NT2/D1 (cell line): ENCODE results near the gene ABCA7.
A peak's percentile ranks its signal among the peaks of the same experiment; 100 is the strongest.

Experiments
- DNase-seq: peaks from one replicate; pipeline ENCODE4 v3.0.0-alpha.2; 2011; ENCODE audit warnings: low read depth, low spot score
- H3K27me3 ChIP-seq: 2 replicates; pipeline ENCODE4 v1.6.0; 2011; ENCODE audit warnings: mild to moderate bottlenecking; ENCODE audit not compliant: insufficient read length, insufficient read depth
- H3K36me3 ChIP-seq: 2 replicates; pipeline ENCODE4 v1.6.1; 2011; ENCODE audit warnings: mild to moderate bottlenecking, low read length, mixed read lengths; ENCODE audit not compliant: insufficient read depth, insufficient read length
- H3K4me1 ChIP-seq: 2 replicates; pipeline ENCODE4 v1.5.1; 2011; ENCODE audit not compliant: insufficient read depth, insufficient read length
- H3K4me3 ChIP-seq: 2 replicates; pipeline ENCODE4 v1.5.1; 2011; ENCODE audit warnings: low read depth; ENCODE audit not compliant: insufficient read length
- H3K9ac ChIP-seq: 2 replicates; pipeline ENCODE4 v1.6.0; 2011; ENCODE audit warnings: low read depth; ENCODE audit not compliant: insufficient read length
- H3K9me3 ChIP-seq: 2 replicates; pipeline ENCODE4 v1.5.1; 2011; ENCODE audit warnings: mild to moderate bottlenecking, low read length; ENCODE audit not compliant: insufficient read depth
- SUZ12 ChIP-seq: IDR thresholded peaks from 2 replicates; pipeline ENCODE4 v1.6.1; 2011; ENCODE audit not compliant: insufficient read length, insufficient read depth; ENCODE audit errors: extremely low read depth
- YY1 ChIP-seq: IDR thresholded peaks from 2 replicates; pipeline ENCODE4 v1.6.1; 2011; ENCODE audit not compliant: insufficient read length, insufficient read depth
- ZNF274 ChIP-seq: IDR thresholded peaks from 2 replicates; pipeline ENCODE4 v1.6.1; 2011; ENCODE audit warnings: mild to moderate bottlenecking, low read depth, low read length

ABCA7 gene

GRCh38 chr19:1070576-1070930 is 30.6 kb downstream of the ABCA7 start:
- H3K27me3 ChIP-seq, result peaks cover 26% of the 10 kb centered on the region
- DNase-seq, result peak; percentile 47
- TF ChIP-seq ZNF274, result no peak
- TF ChIP-seq SUZ12, result no peak
- H3K9me3 ChIP-seq, result no peaks in the 10 kb centered on the region
- H3K36me3 ChIP-seq, result peaks cover 18% of the 10 kb centered on the region
- H3K4me1 ChIP-seq, result peaks cover 18% of the 10 kb centered on the region
- H3K4me3 ChIP-seq, result peak overlapping the region; percentile 68
- H3K9ac ChIP-seq, result peak overlapping the region; percentile 73

DNA sequence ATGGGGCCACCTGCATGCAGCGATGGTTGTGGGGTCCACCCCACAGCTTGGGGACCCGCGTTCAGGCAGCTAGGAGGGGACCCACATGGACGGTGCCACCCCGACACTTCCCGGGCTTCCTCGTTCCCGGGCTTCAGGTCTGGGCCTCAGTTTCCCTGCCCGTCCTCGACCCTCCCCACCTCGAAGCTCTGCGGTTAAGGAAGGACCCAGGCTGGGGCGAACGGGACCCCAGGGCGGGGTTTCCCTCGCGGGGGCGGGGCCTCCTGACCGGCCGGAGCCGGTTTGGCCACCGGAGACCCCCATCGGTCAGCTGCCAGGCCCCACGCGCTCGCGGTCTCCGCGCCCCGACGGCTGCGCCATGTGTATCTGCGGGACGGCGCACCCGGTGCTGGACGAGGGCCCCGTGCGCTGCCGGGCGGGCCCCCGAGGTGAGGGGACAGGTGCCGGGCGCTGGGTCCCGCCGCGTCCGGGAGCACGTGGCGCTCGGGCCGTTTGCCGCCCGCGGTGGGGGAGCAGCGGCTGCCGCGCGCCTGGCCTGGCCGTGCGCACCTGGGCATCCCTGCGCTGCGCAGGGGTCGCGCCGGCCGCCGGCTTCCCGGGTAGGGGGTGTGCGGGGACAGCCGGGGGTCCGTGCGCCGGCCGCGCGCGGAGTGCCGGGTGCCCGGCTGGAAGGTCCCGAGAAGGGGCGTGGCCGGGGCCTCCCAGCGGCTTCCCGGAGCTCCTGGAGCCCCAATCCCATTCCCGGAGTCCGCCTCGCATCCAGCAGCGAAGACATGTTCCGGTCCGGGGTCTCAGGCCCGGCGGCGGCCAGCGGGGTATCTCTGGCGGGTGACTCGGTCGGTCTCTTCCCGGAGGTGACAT is 31.3 kb downstream of the ABCA7 start:
- peaks cover 23% of the 10 kb centered on the region for H3K36me3 ChIP-seq
- peaks cover 15% of the 10 kb centered on the region for H3K4me1 ChIP-seq
- DNase-seq, result no peak
- TF ChIP-seq SUZ12 (no peak), YY1 (no peak), ZNF274 (no peak)
- H3K9me3 ChIP-seq, result no peaks in the 10 kb centered on the region
- H3K4me3 ChIP-seq, result peak overlapping the region; percentile 68
- H3K9ac ChIP-seq, result peak overlapping the region; percentile 73
- peaks cover 26% of the 10 kb centered on the region for H3K27me3 ChIP-seq

DNA sequence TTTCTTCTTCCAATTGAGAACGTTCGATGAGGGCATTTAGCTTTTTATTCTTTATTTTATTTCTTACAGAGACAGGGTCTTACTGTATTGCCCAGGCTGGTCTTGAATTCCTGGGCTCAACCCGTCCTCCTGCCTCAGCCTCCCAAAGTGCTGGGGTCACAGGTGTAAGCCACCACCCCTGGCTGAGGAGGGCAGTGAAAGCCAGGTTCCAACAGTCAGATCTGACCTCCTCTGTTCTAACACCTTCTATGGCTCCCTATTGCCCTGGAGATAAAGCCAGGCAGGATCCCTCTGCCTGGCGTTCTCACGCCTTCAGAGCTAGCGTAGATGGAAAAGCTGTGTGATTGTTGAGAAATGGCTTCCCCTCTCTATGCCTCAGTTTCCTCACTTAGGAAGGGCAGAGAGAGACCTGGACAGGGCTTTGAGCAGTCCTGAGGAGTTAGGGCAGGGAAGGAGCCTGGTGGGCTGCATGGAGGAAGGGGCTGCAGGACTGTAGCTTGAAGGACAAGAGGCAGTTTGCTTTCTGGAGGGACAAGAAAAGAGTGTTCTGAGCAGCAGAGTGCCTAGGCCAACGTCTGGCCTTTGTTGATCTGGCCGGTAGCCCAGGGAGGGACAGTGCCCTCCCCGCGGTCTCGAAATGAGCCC is 32.6 kb downstream of the ABCA7 start:
- Histone ChIP-seq H3K9me3 (no peaks in the 10 kb centered on the region), H3K27me3 (peaks cover 17% of the 10 kb centered on the region), H3K9ac (no peak overlapping the region), H3K4me3 (no peak overlapping the region), H3K4me1 (peaks cover 8% of the 10 kb centered on the region), H3K36me3 (peaks cover 23% of the 10 kb centered on the region)
- TF ChIP-seq YY1, result no peak
- no peak for TF ChIP-seq ZNF274
- TF ChIP-seq SUZ12, result no peak
- DNase-seq, result no peak

DNA sequence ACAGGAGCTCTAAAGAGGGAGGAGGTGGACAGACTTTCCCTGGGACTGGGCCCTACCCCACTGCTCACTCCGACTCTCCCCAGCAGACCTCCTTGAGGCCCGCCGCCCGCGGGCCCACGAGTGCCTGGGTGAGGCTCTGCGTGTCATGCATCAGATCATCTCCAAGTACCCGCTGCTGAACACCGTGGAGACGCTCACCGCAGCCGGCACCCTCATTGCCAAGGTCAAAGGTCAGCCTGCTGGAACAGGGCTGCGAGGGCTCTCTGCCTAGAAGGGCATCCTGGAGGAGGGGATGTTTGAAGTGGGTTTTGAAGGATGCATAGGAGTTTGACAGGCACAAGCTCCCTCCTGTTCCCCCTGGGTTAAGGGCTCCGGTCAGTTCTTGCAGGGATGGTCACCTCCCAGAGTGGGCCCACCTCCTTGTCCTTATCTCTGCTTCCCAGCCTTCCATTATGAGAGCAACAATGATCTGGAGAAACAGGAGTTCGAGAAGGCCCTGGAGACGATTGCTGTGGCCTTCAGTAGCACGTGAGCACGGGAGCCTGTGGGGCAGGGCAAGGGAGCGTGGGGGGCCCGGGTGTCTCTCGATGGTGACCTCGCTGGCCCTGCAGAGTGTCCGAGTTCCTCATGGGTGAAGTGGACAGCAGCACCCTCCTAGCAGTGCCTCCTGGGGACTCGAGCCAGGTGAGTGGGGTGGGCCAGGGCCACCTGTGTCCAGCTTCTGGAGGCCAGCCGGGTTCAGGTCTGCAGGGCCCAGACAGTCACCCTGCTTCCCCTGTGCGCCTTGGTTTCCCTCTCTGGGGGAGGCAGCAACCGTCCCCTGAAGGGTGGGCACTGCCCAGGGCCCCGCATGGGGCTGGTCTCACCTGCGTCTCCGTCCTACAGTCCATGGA is 33.4 kb downstream of the ABCA7 start:
- no peak for DNase-seq
- Histone ChIP-seq H3K4me3 (no peak overlapping the region), H3K9ac (no peak overlapping the region), H3K36me3 (peaks cover 27% of the 10 kb centered on the region), H3K9me3 (no peaks in the 10 kb centered on the region), H3K4me1 (peaks cover 10% of the 10 kb centered on the region), H3K27me3 (peaks cover 10% of the 10 kb centered on the region)
- TF ChIP-seq YY1, result no peak
- TF ChIP-seq ZNF274, result no peak
- no peak for TF ChIP-seq SUZ12

DNA sequence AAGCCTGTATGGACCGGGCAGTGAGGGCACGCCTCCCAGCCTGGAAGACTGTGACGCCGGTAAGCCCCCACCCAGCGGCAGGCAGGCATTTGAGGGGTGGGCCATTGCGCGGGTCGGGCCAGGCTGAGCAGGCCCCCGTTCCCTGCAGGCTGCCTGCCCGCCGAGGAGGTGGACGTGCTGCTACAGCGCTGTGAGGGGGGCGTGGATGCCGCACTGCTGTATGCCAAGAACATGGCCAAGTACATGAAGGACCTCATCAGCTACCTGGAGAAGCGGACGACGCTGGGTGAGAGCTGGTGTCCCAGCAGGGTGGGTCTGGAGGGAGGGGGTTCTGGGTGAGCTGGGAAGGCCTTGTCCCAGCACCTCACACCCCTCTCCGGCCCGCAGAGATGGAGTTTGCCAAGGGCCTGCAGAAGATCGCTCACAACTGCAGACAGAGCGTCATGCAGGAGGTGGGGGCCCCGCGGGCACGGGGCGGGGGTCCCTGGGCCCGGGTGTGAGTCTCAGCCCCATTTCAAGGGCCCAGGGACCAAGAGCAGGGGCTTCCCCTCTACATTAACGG is 34.1 kb downstream of the ABCA7 start:
- peaks cover 3% of the 10 kb centered on the region for H3K27me3 ChIP-seq
- no peaks in the 10 kb centered on the region for H3K9me3 ChIP-seq
- H3K36me3 ChIP-seq, result peaks cover 27% of the 10 kb centered on the region
- H3K4me1 ChIP-seq, result peaks cover 10% of the 10 kb centered on the region
- no peak for DNase-seq
- H3K4me3 ChIP-seq, result no peak overlapping the region
- H3K9ac ChIP-seq, result no peak overlapping the region
- no peak for TF ChIP-seq ZNF274

DNA sequence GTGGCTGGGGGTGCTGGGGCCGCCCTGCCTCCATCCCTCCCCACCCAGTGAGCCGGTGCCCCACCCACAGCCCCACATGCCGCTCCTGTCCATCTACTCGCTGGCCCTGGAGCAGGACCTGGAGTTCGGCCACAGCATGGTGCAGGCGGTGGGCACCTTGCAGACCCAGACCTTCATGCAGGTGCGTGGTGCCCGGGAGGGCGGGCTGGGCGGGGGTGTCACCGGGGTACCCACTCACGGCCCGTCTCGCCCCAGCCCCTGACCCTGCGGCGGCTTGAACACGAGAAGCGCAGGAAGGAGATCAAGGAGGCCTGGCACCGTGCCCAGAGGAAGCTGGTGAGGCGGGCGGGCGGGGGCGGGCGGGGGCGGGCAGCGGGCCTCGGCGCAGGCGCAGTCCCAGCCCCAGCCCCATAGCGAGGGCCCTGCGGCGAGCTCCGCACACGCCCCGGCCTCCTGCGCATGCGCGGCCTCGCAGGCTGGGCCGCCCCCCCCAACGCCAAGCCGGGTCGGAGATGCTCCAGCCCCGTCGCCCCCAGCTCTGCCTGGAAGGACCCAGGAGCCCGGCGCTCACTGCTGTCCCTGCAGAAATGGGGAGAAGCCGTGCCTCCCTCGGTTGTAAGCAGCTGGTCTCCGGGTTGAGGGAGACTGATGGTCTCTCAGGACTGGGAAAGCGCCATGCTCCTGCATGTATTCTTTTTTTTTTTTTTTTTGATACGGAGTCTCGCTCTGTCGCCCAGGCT is 34.8 kb downstream of the ABCA7 start:
- H3K9ac ChIP-seq, result no peak overlapping the region
- H3K9me3 ChIP-seq, result no peaks in the 10 kb centered on the region
- H3K4me1 ChIP-seq, result peaks cover 10% of the 10 kb centered on the region
- H3K36me3 ChIP-seq, result peaks cover 31% of the 10 kb centered on the region
- TF ChIP-seq ZNF274 (no peak), YY1 (no peak), SUZ12 (no peak)
- DNase-seq, result no peak
- H3K27me3 ChIP-seq, result peaks cover 3% of the 10 kb centered on the region
- no peak overlapping the region for H3K4me3 ChIP-seq
